Stimulated activated CD8-positive, alpha-beta memory T cell treated with anti-CD3 and anti-CD28 coated beads, Interleukin-4, amount 100 ng/mL, for 4 hours (primary cell): ENCODE results near the gene ABHD17A.
A peak's percentile ranks its signal among the peaks of the same experiment; 100 is the strongest.

ENCODE experiments used
- DNase-seq, 2 donors: peaks; one replicate each; pipeline ENCODE4 v3.0.0-alpha.2; 2020; ENCODE audit warnings: low read depth in 2 of 2, low spot score in 1 of 2

Gene ABHD17A

GRCh38 chr19:1839658-1840540 is 45.4 kb downstream of the ABHD17A start:
- DNase-seq, result no peak

GRCh38 chr19:1837625-1838105 is 47.6 kb downstream of the ABHD17A start:
- peak in 1 of 2 donors; percentile 34 for DNase-seq

- DNase-seq, result no peak
These were observed 48.1 kb downstream of the ABHD17A start for GRCh38 chr19:1837222-1837565.

DNA sequence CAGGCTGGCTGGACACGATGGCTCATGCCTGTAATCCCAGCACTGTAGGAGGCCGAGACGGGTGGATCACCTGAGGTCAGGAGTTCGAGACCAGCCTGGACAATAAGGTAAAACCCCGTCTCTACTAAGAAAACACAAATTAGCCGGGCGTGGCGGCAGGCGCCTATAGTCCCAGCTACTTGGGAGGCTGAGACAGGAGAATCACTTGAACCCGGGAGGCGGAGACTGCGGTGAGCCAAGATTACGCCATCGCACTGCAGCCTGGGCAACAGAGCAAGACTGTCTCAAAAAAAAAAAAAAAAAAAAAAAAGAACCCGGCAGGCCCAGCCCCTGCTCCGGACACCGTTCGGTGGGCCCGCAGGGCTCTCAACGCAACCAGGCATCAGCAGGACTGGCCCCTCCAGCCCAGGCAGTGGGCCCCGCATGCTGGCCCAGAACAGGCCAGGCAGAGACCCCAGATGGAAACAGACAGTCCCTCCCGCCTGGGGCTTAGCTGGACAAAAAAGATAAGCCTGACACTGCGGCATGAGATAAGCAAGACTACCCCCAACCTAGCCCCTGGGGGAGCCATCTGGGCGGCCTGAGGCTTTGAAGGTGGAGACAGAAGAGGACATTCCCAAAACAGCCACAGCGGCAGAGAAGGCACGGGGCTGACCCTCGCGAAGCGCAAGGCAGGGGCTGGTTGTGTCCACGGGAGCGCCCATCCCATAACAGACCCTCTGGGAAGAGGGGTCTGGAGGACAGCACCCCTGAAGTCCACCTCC is 48.7 kb downstream of the ABHD17A start:
- no peak for DNase-seq

DNA sequence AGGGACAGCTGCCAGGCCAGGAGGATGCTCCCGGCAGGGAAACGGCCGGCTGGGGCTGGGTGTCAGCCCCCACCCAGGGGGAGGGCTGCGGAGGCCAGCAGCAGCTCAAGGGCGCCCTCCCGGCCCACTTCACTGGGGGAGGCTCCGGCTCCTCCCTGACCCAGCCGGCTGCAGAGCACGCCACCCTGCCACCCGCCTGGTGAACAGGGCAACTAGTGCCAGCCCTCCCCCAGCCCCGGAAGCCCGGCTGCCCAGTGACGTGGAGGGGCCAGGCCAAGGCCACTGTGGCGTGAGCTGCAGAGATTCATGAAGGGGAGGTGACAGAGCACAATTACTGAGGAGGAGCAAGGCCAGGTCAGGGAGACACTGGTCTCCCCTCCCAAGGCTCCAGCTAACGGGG is 51.8 kb downstream of the ABHD17A start:
- no peak for DNase-seq

DNA sequence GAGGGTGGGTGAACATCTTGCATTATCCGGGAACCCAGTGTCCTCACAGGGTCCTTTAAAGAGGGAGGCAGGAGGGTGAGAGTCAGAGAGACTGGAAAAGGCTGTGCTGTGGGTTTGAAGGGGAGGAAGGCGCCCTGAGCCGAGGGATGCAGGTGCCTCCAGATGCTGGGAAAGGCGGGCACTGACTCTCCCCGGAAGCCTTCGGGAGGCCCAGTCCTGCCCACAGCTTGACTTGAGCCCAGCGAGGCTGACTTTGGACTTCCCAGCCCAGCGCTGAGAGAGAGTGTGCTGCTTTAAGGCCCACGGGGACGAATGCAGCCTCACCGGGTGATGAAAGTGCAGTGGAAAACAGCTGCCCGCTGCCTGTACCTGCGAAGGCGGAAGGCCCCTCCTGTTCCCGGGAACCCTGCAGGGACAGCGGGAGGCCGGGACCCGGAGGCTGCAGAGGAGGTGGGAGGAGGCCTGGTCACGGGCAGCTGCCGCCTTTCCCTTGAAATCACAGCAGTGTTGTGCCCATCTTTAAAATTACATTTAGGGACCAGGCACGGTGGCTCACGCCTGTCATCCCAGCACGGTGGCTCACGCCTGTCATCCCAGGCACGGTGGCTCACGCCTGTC is 53.1 kb downstream of the ABHD17A start:
- no peak for DNase-seq

- DNase-seq, result no peak
These were observed 54.3 kb downstream of the ABHD17A start for GRCh38 chr19:1830978-1831377.

- no peak for DNase-seq
These were observed 54.7 kb downstream of the ABHD17A start for GRCh38 chr19:1830568-1830967.

DNA sequence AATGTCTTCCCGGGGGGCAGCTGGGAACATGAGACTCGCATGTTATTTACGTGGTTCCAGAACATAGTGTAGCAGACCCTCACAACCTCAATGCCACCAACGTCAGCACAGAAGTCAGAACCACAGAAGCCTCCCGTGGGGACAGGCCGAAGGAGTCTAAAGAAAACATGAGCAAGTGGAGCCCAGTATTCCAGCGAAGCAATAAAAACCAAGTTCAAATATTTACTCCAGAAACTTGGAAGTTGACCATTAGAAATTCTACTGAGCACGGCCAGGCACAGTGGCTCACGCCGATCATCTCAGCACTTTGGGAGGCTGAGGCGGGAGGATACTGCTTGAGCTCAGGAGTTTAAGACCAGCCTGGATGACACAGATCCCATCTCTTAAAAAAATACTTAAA is 55.3 kb downstream of the ABHD17A start:
- DNase-seq, result no peak

DNA sequence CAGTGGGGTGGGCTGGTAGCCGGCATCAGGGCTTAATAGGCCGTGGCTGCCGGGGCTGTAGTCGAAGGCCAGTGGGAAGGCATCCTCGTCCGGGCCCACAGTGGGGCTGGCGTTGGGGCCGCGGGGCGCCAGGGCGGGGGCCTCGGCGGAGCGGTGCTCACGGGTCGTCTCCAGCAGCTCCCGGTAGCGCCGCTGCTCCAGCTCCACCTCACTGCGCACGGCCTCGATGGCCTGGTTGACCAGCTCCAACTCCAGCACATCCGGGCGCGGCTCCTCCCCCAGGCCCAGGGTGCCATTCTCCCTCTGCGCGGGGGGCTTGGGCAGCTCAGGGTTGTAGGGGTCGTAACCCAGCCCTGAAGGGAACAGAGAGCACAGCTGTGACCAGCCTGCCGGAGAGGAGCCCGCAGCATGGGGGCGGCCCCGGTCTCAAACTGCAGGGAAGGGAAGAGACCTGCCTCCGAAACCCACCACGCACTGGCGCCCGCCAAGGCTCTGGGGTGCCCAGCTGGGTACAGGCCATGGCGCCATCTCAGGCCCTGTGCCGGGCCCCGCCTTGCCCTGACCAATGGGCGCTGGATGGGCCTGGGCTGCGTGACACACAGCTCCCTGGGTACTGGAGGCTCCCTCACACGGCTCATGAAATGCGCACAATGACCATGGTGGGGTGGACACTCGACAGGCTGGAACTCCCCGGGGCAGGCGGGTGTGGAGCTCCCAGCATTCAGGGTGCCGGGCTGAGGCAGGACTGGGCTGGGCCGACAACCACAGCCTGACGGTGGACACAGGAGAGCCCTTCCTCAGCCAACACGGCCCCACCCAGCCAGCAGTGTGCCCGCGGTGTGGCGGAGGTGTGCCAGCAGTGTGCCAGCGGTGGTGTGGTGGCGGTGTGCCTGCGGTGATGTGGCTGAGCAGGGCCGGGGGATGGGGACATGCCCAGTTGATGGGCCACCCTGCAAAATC is 56.7 kb downstream of the ABHD17A start:
- DNase-seq, result no peak

DNA sequence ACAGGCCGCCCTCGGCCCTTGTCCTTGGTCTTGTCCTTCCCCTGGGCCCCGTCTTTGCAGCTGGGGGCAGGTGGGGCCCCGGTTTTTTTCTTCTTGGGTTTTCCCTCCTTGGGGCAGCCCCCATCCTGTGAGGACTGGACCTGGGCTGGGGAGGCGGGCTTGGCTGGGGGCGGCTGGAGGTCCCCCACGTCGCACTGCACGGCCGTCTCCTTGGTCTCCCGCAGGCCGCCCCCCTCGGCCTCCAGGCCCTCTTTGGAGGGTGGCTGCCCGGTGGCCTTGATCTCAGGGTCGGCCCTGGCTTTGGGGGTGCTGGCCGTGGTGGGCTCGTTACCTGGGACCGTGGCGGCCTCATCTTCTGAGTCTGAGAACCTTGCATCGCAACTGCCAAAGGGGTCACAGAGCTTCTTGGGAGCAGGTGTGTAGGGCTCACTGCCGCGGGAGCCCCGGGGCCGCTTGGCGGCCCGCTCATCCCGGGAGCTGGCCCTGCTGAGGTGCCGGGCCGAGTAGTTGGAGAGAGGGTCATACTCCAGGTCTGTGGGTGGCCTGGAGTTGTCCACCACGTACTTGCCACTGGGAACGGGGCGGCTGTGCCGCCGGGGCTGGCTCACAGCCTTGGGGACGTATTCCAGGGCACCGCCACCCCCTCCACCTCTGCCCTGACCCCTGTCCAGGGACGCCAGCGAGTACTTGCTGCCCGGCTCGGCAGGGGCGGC is 57.6 kb downstream of the ABHD17A start:
- DNase-seq, result no peak
